HEK293T (cell line): ENCODE results near the gene NOL4.

Experiments used
- ELF4 ChIP-seq: fragments of 450-650 bp; IDR thresholded peaks from 2 replicates; pipeline ENCODE4 v1.6.1; 2017; ENCODE audit warnings: antibody characterized with exemption
- FOXA1 ChIP-seq: fragments of 450-650 bp; IDR thresholded peaks from 2 replicates; pipeline ENCODE4 v1.6.1; 2016; ENCODE audit warnings: mild to moderate bottlenecking
- NFRKB ChIP-seq: fragments of 450-650 bp; IDR thresholded peaks from 2 replicates; pipeline ENCODE4 v1.6.1; 2016; ENCODE audit warnings: mild to moderate bottlenecking, moderate library complexity

- TF ChIP-seq ELF4 (no peak), NFRKB (no peak), FOXA1 (no peak)
These were observed 12.2 kb downstream of the NOL4 start for GRCh38 chr18:34212511-34212910.
